ENCODE results near the gene KRTAP9-9.
"Not testable (repeated sequence)": the region's sequence is repeated elsewhere in the genome, so short reads cannot be mapped to it uniquely, and the experiment has no call there.

Gene KRTAP9-9
- total RNA-seq: 0 to 0.05 (median 0) reads per million in 18 experiments

DNA sequence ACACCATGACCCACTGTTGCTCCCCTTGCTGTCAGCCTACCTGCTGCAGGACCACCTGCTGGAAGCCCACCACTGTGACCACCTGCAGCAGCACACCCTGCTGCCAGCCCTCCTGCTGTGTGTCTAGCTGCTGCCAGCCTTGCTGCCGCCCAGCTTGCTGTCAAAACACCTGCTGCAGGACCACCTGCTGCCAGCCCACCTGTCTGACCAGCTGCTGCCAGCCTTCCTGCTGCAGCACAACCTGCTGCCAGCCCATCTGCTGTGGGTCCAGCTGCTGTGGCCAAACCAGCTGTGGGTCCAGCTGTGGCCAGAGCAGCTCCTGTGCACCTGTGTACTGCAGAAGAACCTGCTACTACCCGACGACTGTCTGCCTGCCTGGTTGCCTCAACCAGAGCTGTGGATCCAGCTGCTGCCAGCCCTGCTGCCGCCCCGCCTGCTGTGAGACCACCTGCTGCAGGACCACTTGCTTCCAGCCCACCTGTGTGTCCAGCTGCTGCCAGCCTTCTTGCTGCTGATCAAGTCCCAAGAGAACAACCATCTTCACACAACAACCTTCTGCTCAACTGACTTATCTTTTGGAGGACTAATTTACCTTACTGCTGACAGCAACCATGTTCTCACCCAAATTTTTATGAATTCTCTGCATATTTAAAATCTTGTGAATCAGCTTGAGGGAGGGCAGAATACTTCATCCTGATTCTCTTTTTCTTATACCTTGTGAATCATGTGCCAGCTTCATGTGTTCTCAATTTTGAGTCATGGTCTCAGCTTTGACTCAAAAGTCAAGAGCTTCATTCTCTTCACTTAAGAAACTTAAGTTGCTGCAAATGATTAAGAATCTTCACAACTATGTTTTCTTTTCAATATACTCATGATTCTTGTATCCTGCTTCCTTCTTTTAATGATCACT lies at the start of gene KRTAP9-9:
KRTAP9-9 (plus strand) TSS at position 4 of the 910 bp plus-strand sequence.
- not testable (repeated sequence) for DNase-seq

DNA sequence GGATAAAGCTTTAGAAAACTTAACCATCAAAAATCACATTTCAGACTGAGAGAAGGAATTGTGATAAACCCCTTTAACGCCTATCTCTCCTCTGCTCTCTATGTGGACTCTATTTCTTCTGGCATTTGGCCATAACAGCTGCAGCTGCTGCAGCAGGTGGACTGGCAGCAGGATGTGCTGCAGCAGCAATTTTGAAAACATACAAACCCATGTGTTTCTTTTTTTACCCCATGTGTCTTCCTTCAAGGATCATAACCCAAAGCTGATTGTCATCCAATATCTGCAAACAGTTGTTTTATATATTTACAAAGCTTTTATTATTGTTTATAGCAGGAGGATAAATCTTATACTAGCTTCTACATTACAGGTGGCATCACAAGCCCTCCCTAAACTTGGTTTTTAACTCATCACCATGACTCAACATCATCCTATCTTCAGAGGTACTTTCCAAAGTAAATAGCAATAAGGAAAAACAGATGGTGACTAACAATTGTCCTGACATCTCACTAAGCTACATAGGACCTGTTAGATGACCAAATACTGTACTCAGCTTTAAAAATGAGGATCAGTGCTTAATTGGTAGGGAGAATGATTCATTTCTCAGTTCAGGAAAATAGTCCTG lies 43.2 kb upstream of the KRTAP9-9 start:
- no peak for DNase-seq

DNA sequence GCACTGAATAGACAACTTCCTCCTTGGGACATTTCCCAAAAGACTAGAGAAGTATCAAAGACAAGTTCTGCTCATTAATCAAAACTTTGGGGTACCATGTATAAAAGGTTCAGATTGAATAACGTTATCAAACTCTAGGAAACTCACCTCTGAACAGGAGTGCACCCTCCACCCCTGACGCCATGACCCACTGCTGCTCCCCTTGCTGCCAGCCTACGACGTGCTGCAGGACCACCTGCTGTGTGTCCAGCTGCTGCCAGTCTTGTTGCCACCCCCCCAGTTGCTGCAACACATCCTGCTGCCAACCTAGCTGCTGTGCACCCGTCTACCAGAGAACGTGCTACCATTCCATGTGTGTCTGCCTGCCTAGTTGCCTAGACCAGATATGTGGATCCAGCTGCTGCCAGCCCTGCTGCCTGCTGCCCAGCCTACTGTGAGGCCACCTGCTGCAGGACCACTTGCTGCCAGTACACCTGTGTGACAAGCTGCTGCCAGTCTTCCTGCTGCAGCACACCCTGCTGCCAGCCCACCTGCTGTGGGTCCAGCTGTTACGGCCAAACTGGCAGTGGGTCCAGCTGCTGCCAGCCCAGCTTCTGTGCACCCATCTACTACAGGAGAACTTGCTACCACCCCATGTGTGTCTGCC lies 42.5 kb upstream of the KRTAP9-9 start:
- DNase-seq: no peak

DNA sequence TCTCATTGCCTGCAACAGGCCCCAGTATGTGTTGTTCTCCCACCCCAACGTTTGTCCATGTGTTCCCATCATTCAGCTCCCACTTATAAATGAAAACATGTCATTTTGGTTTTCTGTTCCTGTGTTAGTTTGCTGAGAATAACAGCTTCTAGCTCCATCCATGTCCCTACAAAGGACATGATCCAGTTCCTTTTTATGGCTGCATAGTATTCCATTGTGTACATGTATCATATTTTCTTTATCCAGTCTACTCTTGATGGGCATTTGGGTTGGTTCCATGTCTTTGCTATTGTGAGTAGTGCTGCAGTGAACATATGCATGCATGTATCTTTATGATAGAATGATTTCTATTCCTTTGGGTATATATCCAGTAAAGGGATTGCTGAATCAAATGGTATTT lies 39.5 kb upstream of the KRTAP9-9 start:
- no peak for DNase-seq

DNA sequence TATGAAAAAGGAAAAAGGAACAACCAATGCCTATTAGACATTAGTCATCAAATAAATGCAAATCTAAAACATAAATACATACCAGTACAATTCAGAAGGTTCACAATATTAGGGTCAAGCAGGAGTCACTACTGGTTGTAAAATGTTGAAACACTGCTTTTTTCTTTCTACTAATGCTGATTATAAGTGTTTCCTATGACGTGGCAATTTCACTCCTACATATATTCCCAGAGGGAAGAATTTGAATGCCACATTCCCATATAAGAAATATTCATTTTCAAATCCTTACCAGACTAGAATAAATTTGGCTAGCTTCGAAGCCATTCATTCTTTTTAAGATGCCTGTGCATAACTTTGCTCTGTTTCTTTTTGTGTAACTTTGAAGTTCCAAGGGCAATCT lies 31.4 kb upstream of the KRTAP9-9 start:
- DNase-seq: no peak

DNA sequence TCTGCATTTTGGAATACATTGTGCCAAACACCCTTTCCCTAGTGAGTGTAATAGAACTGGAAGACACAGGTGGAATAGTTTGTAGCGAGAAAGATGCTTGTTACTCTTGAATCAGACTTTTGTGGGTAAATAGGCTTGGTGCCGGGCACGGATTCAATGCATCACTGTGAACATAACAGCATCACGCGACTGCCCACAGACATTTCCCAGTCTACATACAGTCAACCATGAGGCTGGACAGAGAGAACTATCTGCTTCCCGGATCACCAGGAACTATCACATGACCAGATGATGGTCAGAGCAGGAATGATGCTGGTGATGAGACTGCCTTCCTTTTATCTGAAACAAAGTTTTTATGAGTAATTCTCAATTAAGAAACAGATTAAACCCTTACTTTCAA lies 29.1 kb upstream of the KRTAP9-9 start:
- no peak for DNase-seq

DNA sequence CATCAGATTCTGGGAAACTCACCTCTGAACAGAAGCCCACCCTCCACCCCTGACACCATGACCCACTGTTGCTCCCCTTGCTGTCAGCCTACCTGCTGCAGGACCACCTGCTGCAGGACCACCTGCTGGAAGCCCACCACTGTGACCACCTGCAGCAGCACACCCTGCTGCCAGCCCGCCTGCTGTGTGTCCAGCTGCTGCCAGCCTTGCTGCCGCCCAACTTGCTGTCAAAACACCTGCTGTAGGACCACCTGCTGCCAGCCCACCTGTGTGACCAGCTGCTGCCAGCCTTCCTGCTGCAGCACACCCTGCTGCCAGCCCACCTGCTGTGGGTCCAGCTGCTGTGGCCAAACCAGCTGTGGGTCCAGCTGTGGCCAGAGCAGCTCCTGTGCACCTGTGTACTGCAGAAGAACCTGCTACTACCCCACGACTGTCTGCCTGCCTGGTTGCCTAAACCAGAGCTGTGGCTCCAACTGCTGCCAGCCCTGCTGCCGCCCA lies 28.5 kb upstream of the KRTAP9-9 start, which contains the start of gene KRTAP9-2:
KRTAP9-2 (plus strand) TSS at position 51 of the 498 bp plus-strand sequence; CDS start at position 58, 7 bp downstream.
- not testable (repeated sequence) for DNase-seq

DNA sequence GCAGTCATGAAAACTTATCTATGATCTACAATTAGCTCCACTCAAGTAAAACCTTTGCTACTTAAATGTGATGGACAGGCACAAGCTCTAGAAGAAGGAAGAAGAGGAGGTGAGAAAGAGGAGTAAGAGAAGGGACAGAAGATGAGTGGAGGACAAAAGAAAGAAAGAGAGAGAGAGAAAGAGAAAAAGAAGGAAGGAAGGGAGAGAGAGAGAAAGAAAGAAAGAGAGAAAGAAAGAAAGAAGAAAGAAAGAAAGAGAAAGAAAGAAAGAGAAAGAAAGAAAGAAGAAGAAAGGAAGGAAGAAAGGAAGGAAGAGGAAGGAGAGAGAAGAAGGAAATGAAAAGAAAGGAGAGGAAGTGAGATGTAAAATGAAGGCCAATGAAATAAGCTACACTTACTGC lies 25.1 kb upstream of the KRTAP9-9 start:
- DNase-seq: no peak

DNA sequence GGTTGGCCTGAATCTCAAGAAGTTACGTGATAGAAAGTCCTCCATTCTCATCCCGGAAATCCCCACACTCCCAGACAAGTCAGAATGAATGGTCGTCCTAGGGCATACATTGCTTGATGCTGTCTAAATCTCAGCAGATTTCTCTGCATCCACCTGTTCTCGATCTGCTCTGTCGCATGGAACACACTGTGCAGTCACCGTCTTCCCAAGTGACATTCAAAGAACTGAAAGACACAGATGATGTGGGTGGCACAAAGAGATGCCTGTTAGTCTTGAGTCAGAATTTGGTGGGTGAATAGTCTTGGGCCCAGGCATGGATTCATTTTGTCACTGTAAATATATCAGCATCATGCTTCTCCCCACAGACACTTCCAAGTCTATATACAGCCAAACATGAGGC lies 23.5 kb upstream of the KRTAP9-9 start:
- DNase-seq: no peak

DNA sequence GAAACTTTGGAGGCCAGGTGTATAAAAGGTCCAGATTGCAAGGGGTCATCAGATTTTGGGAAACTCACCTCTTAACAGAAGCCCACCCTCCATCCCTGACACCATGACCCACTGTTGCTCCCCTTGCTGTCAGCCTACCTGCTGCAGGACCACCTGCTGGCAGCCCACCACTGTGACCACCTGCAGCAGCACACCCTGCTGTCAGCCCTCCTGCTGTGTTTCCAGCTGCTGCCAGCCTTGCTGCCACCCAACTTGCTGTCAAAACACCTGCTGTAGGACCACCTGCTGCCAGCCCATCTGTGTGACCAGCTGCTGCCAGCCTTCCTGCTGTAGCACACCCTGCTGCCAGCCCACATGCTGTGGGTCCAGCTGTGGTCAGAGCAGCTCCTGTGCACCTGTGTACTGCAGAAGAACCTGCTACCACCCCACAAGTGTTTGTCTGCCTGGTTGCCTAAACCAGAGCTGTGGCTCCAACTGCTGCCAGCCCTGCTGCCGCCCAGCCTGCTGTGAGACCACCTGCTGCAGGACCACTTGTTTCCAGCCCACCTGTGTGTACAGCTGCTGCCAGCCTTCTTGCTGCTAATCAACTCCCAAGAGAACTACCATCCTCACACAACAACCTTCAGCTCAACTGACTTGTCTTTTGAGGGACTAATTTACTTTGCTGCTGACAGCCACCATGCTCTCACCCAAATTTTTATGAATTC lies 22.6 kb upstream of the KRTAP9-9 start, which contains the start of gene KRTAP9-3:
KRTAP9-3 (plus strand) TSS at position 51 of the 707 bp plus-strand sequence; CDS start at position 104, 53 bp downstream.
- not testable (repeated sequence) for DNase-seq

DNA sequence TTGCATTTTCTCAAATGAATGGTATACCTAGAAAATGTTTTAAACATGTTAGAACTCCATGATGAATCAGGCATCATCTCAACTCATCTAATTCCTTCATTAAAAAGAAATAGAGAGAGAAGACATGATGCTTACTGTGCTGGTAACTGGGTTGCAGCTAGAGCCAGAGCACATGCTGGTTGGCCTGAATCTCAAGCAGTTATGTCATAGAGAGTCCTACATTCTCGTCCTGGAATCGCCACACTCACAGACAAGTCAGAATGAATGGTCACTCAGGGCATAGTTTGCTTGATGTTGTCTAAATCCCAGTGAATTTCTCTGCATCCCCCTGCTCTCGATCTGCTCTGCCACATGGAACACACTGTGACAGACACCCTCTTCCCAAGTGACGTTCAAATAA lies 18.1 kb upstream of the KRTAP9-9 start:
- DNase-seq: not testable (repeated sequence)

DNA sequence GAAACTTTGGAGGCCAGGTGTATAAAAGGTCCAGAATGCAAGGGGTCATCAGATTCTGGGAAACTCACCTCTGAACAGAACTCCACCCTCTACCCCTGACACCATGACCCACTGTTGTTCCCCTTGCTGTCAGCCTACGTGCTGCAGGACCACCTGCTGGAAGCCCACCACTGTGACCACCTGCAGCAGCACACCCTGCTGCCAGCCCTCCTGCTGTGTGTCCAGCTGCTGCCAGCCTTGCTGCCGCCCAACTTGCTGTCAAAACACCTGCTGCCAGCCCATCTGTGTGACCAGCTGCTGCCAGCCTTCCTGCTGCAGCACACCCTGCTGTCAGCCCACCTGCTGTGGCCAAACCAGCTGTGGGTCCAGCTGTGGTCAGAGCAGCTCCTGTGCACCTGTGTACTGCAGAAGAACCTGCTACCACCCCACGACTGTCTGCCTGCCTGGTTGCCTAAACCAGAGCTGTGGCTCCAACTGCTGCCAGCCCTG lies 17.2 kb upstream of the KRTAP9-9 start, which contains the start of gene KRTAP9-8:
KRTAP9-8 (plus strand) TSS at position 51 of the 489 bp plus-strand sequence; CDS start at position 104, 53 bp downstream.
- DNase-seq: not testable (repeated sequence)

DNA sequence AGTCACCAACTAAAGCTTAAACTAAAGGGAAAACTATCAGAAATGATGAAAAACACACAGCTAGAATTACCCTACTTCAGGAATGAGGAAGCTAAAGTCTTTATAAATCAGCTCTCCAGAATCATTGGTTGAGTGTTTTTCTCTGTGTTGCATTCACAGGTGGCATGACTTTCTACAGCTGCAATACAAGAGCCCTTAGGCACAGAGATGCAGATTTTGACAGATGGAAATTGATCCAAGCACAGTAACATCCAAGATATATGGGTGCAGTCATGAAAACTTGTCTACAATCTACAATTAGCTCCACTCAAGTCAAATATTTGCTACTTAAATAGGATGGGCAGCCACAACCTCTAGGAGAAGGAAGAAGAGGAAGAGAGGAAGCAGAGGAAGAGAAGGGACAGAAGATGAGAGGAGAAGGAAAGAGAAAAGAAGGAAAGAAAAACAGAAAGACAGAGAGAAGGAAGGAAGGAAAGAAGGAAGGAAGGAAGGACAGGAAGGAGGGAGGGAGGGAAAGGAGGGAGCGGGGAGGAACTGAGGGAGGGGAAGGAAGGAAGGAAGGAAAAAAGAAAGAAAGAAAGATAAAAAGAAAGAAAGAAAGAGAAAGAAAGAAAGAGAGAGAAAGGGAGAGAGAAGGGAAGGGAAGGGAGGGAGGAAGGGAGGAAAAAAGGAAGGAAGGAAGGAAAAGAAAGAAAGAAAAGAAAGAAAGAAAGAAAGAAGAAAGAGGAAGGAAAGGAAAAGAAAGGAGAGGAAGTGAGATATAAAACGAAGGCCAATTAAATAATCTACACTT lies 8.0 kb upstream of the KRTAP9-9 start:
- DNase-seq: not testable (repeated sequence)

DNA sequence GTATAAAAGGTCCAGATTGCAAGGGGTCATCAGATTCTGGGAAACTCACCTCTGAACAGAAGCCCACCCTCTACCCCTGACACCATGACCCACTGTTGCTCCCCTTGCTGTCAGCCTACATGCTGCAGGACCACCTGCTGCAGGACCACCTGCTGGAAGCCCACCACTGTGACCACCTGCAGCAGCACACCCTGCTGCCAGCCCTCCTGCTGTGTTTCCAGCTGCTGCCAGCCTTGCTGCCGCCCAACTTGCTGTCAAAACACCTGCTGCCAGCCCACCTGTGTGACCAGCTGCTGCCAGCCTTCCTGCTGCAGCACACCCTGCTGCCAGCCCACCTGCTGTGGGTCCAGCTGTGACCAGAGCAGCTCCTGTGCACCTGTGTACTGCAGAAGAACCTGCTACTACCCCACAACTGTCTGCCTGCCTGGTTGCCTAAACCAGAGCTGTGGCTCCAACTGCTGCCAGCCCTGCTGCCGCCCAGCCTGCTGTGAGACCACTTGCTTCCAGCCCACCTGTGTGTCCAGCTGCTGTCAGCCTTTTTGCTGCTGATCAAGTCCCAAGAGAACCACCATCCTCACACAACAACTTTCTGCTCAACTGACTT lies 5.4 kb upstream of the KRTAP9-9 start, which contains the start of gene KRTAP9-4:
KRTAP9-4 (plus strand) TSS at position 51 of the 604 bp plus-strand sequence; CDS start at position 85, 34 bp downstream.
- not testable (repeated sequence) for DNase-seq

DNA sequence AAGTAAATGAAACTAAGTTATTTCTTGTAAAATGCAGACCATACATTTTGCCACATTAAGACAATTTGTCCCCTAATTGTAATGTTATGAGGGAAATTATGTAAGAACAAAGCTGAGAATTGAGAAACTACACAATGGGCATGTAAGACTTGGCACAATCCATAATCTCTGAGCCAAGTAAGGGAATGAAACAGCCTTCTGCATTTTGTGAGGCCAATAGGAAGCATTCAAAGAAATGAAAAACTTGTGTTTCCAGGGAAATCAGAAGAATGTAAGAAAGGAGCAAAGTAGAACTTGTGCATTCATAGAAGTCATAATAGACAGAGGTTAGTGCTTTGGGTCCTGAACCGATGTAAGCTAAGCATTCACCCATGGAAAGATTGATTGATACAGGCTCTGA lies 3.9 kb upstream of the KRTAP9-9 start:
- DNase-seq: no peak

DNA sequence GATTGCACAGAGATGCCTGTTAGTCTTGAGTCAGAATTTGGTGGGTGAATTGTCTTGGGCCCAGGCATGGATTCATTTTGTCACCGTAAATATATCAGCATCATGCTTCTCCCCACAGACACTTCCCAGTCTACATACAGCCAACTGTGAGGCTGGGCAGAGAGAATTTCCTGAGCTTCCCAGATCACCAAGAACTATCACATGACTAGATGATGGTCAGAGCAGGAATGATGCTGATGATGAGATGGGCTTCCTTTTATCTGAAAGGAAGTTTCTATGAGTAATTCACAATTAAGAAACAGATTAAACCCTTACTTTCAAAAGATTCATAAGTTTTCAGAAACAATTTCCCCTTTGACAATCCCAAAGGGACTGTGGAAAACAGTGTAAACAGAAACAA lies 323 bp upstream of the KRTAP9-9 start:
- DNase-seq: no peak

DNA sequence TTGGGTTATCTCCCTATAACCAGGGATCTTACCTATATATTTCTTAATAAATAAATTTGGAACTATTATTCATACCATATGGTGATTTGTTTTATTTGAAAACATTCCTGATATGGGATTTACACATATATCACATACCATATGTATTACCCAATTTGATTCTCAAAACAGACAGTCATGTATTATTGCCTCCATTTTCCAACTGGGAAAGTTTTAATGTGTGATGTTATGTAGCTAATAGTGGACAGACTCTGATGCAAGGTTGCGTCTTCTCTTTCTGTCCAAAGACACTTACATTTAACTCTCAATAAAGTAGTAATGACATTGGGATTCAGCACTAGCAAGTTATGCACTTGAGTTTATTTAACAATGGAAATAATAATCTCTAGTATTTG lies 1.1 kb downstream of the KRTAP9-9 start:
- no peak for DNase-seq

DNA sequence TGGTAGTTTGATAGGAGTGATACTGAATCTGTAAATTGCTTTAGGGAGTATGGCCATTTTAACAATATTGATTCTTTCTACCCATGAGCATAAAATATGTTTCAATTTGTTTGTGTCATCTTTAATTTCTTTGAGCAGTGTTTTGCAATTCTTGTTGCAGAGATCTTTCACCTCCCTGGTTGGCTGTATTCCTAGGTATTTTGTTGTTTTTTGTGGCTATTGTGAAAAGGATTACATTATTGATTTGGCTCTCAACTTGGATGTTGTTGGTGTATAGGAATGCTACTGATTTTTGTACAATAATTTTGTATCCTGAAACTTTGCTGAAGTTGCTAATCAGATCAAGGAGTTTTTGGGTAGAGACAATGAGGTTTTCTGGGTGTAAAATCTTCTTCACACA lies 3.2 kb downstream of the KRTAP9-9 start:
- DNase-seq: no peak

DNA sequence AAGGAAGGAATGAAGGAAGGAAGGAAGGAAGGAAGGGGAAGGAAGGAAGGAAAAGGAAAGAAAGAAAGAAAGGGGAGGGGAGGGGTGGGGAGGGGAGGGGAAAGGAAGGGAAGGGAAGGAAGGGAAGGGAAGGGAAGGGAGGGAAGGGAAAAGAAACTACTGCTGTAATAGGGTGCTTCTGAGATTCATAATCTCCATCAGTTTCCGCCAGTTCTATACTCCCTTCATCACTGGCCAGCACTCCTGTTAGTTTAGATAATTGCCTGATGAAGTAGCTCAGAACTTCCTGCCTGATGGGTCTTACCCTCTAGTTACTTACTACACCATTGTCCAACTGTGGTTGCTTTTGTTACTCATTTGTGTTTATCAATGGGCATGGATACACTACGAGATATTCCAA lies 8.0 kb downstream of the KRTAP9-9 start:
- no peak for DNase-seq

DNA sequence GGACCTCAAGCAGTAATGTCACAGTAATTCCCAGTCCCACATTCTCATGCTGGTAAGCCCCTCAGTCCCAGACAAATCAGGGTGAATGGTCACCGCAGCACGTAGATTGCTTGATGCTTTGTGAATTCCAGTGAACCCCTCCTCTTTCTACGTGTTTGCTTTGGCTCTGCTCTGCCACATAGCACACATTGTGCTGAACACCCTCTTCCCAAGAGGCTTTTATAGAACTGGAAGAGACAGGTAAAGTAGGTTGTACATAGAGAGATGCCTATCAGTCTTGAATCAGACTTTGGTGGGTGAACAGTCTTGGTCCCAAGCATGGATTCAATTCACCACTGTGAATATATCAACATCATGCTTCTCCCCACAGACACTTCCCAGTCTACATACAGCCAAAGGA lies 9.4 kb downstream of the KRTAP9-9 start:
- no peak for DNase-seq

Measured in inflammatory macrophage (primary cell).